Measurements from ENCODE around the gene PTPN7. TPM values are rescaled to one million over a fixed set of nuclear protein-coding genes. Genes with fewer than 3 reads are reported as not detected.

The PTPN7 gene
- total RNA-seq, 4 donors from 2014 or later: 0.42 to 2.7 (median 0.60) TPM; not detected in 1

- no peak overlapping the region for H3K4me3 ChIP-seq
- no peak for DNase-seq (ENCODE audit: low spot score in 2 of 2)
- no peaks in the 10 kb centered on the region for H3K36me3 ChIP-seq
- 52% methylated on average over 11 of the region's 11 CpGs for WGBS
- H3K27me3 ChIP-seq: no peaks in the 10 kb centered on the region
- no peaks in the 10 kb centered on the region for H3K9me3 ChIP-seq
- H3K27ac ChIP-seq: no peak overlapping the region
- TF ChIP-seq CTCF (IDR thresholded peaks at IDR 0.05) (peak in 1 of 2 donors; percentile 45), EP300 (IDR thresholded peaks at IDR 0.05) (no peak)
- peaks cover 14% of the 10 kb centered on the region for H3K4me1 ChIP-seq
These were observed 5.5 kb downstream of the PTPN7 start for GRCh38 chr1:202154766-202155477.

DNA sequence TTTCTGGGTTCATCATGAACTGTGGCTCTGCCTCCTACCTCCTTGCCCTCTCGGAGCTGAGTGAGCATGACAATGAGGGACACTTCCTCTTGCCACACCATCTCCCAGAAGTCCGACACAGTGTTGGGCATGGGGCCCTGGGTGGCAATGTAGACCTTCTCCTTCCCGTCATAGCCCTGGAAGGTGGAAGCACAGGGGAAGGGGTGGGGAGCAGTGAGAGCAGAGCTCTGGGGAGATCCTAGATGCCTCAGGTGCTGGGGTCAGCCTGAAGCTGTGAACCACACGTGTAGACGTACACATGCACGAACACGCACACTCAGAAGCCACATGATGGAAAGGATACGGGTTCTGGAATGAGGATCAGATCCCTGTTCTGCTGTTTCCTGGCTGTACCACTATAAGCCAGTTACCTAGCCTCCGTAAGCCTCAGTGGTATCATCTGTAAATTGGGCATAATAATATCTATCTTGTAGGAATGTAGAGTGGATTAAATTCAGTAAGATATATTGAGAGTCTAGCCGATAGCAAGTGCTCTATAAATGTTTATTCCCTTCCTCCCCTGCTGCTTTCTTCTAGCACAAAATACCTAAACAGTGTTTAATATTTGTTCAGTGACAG, 6.1 kb downstream of the PTPN7 start:
- TF ChIP-seq CTCF (IDR thresholded peaks at IDR 0.05) (no peak), POLR2A (IDR thresholded peaks at IDR 0.05) (no peak), EP300 (IDR thresholded peaks at IDR 0.05) (no peak), POLR2AphosphoS5 (IDR thresholded peaks at IDR 0.05) (no peak)
- 82% methylated on average over 10 of the region's 10 CpGs for WGBS
- Histone ChIP-seq H3K27me3 (no peaks in the 10 kb centered on the region), H3K4me1 (peaks cover 14% of the 10 kb centered on the region), H3K36me3 (no peaks in the 10 kb centered on the region), H3K9me3 (no peaks in the 10 kb centered on the region), H3K27ac (no peak overlapping the region), H3K4me3 (no peak overlapping the region)
- DNase-seq (ENCODE audit: low spot score in 2 of 2): no peak

GRCh38 chr1:202153284-202153683, 7.1 kb downstream of the PTPN7 start:
- H3K27me3 ChIP-seq: no peaks in the 10 kb centered on the region
- H3K4me3 ChIP-seq: no peak overlapping the region
- peaks cover 14% of the 10 kb centered on the region for H3K4me1 ChIP-seq
- 94% methylated on average over 4 of the region's 4 CpGs for WGBS
- H3K27ac ChIP-seq: no peak overlapping the region
- no peaks in the 10 kb centered on the region for H3K9me3 ChIP-seq
- TF ChIP-seq POLR2A (IDR thresholded peaks at IDR 0.05): no peak
- TF ChIP-seq EP300 (IDR thresholded peaks at IDR 0.05): no peak
- TF ChIP-seq POLR2AphosphoS5 (IDR thresholded peaks at IDR 0.05): no peak
- TF ChIP-seq CTCF (IDR thresholded peaks at IDR 0.05): no peak
- no peaks in the 10 kb centered on the region for H3K36me3 ChIP-seq
- no peak for DNase-seq (ENCODE audit: low spot score in 2 of 2)

DNA sequence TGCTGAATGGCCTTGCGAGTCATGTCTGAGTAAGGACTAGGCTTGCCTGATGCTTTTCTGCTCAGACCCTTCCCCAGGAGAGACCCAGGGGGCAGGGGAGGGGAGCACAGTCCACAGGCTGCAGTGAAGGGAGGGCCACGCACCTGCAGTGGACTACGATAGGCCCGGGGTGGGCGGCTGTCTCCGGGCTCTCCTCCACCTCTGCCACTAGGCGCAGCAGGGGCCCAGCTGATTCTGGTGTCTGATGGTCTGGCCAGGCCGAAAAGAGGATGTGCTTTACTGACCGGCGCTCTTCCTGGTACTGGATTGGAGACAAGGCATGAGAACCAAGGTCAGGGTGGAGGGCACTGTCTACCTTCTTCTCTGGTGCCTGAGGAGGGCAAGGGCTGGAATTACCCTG, 8.0 kb downstream of the PTPN7 start:
- H3K27me3 ChIP-seq: no peaks in the 10 kb centered on the region
- H3K9me3 ChIP-seq: no peaks in the 10 kb centered on the region
- DNase-seq (ENCODE audit: low spot score in 2 of 2): no peak
- 97% methylated on average over 5 of the region's 10 CpGs for WGBS
- no peak overlapping the region for H3K27ac ChIP-seq
- no peak overlapping the region for H3K4me3 ChIP-seq
- TF ChIP-seq POLR2A (IDR thresholded peaks at IDR 0.05) (no peak), POLR2AphosphoS5 (IDR thresholded peaks at IDR 0.05) (no peak), CTCF (IDR thresholded peaks at IDR 0.05) (no peak), EP300 (IDR thresholded peaks at IDR 0.05) (no peak)
- no peaks in the 10 kb centered on the region for H3K36me3 ChIP-seq
- H3K4me1 ChIP-seq: peaks cover 14% of the 10 kb centered on the region

DNA sequence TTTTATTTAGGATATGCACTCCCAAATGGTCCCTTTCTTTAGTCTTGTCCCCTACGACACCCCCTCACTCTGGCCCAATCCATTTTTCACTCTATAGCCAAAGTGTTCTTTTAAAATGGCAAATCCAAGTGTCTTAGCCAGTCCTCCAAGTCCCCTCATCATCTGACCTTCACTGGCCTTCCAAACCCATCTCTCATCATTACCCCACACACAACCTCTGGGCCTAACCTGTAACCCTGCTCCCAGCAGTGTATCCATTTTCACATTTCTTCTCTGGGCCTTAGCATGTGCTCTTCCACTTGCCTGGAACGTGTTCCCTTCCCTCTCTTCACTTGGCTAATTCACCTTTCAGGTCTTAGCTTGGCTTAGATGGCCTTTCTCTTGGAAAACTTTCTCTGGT, 9.4 kb downstream of the PTPN7 start:
- H3K9me3 ChIP-seq: no peaks in the 10 kb centered on the region
- H3K27ac ChIP-seq: no peak overlapping the region
- no peak for DNase-seq (ENCODE audit: low spot score in 2 of 2)
- no peak for TF ChIP-seq EP300 (IDR thresholded peaks at IDR 0.05)
- H3K4me1 ChIP-seq: peaks cover 14% of the 10 kb centered on the region
- WGBS: 91% methylated on average over 2 of the region's 2 CpGs
- no peaks in the 10 kb centered on the region for H3K27me3 ChIP-seq
- H3K36me3 ChIP-seq: no peaks in the 10 kb centered on the region
- no peak overlapping the region for H3K4me3 ChIP-seq
